ENCODE data around the gene SEPTIN5.
"Not testable (repeated sequence)": the region's sequence is repeated elsewhere in the genome, so short reads cannot be mapped to it uniquely, and the experiment has no call there.

SEPTIN5 gene

DNA sequence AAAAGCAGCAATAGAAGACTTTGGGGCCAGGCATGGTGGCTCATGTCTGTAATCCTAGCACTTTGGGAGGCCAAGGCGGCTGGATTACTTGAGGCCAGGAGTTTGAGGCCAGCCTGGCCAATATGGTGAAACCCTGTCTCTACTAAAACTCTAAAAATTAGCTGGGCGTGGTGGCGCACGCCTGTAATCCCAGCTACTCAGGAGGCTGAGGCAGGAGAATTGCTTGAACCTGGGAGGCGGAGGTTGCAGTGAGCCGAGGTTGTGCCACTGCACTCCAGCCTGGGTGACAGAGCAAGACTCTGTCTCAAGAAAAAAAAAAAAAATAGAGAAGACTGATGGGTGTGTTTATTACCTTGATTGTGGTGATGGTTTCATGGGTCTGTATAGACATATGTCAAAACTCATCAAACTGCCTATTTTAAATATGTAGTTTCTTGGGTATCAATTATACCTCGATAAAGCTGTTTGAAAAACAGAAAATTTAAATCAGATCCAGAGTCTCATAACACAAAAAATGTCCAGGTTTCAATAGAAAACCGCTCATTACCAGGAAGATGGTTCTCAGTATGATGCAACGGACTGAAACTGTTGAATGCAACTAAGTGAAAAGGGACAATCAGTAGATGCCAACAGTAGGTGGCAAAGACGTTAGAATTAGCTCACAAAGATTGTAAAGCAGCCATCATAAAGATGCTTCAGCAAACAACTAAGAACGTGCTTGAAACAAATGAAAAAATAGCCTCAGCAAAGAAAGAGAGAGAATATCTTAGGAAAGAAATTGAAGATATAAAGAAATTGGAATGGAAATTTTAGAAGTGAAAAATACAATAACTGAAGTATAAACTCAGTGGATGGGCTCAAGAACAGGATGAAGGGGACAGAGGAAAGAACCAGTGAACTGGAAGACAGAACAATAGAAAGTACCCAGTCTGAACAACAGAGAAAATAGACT, 33.1 kb upstream of the SEPTIN5 start:
- DNase-seq: no peak

DNA sequence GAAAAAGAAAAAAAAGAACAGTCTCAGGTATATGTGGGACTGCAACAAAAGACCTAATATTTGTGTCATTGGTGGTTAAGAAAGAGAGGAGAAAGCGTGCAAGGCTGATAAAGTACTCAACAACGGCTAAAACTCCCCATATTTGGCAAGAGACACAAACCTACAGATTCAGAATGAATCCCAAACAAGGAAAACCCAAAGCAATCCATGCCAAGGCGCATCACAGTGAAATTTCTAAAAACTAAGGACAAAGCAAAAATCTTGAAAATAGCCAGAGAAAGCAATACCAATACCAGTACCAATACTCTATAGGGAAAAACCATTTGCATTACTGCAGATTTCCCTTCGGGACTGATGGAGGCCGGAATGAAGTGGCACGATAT, 32.4 kb upstream of the SEPTIN5 start:
- no peak for DNase-seq

DNA sequence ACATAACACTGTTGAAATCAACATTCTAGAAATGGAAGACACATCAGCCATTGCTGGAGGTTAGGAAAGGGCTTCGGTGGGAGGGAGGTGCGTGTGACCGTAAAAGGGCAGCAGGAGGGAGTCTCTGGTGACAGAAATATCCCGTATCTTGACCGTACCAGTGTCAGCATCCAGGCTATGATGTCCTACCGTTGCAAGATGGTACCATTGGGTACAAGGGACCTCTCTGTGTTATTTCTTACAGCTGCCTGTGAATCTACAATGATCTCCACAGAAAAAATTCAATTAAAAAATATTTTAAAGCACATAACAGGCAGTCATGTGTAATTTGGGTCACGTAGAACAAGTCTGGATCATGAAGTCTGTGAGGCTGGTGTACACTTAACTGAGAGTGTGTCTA, 27.4 kb upstream of the SEPTIN5 start:
- no peak for DNase-seq

GRCh38 chr22:19687561-19688300, 26.6 kb upstream of the SEPTIN5 start:
- DNase-seq: no peak

GRCh38 chr22:19688301-19689290, 25.7 kb upstream of the SEPTIN5 start:
- no peak for DNase-seq

DNA sequence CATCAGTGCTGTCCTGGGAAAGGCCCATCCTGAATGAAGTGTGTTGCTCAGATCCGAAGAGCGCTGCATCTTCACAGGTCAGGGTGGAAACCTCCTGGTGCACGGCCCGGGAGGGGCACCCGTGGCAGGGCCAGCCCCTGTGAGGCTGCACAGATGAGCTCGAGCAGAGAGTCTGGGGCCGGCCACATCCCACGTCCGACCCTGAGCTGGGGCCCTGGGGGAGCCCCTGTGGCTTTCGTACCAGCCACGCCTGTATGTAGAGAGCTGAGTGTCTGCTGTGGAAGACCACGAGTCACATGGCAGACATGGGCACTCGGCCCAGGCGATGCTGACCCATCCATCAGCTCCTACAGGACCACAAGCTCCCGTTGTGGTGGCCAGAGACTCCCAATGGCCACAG, 24.9 kb upstream of the SEPTIN5 start:
- no peak for DNase-seq

DNA sequence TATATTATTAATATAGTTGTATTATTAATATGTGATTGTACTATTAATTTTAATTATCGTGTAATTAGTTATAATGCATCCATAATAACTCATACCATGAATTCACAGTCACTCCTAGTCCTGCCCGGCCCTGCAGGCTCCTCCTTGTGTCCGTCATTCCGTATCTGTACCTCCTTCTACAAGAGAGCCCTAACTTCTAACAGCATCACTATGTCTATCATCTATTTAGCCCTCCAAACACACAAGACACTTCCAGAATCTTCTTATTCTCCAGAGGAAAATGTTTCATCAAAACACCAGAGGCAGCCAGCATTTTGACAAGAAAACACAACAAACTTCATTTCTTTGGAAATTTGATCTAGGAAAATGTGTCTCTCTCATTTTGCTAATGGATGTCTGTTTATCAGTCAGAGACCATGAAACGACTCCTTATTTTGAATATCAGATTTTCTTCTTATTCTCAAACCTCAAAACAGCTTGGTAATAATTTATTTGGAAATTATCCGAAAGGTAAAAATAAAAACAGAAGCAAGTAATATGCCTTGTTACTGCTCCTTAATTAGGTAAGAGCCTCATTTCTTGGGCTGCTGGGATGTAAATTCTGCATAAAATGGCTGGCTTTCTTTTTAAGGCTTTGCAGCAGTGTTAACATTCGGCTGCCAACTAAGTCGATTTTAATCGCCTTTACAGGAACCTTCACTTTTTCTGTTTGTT, 23.1 kb upstream of the SEPTIN5 start:
- no peak for DNase-seq

- DNase-seq: peak; percentile 77
Measured at GRCh38 chr22:19691721-19692341, 22.5 kb upstream of the SEPTIN5 start.

DNA sequence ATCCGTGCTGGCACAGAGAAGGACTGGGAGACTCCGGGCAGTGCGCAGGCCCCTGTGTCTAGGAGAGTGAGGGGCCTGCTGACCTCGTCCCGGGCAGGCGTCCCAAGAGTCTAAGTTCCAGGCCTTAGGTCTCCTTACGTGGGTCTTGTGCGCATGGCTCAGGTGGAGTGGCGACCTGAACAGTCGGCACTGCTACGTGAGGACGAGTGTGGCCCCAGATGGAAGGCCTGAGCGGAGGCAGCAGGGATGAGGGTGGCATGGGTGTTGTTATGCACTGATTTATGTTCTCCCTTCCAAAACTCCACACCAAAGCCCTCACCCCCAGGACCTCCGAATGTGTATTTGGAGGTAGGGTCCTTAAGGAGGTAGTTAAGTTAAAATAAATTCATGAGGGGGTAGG, 20.7 kb upstream of the SEPTIN5 start:
- DNase-seq: no peak

GRCh38 chr22:19693981-19694670, 20.2 kb upstream of the SEPTIN5 start:
- no peak for DNase-seq

DNA sequence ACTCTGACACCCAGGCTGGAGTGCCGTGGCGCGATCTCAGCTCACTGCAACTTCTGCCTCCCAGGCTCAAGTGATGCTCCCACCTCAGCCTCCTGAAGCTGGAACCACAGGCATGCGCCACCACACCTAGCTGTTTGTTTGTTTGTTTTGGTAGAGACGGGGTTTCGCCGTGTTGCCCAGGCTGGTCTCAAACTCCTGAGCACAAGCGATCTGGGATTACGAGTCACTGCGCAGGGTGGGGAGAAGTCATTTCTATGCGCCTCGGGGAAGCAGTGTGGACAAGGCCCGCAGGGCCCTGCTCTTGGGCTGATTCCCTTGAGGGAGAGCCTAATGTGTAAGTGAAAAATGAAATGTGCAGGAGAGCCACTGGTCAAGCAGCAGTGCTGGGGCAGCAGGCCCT, 19.6 kb upstream of the SEPTIN5 start:
- DNase-seq: no peak

DNA sequence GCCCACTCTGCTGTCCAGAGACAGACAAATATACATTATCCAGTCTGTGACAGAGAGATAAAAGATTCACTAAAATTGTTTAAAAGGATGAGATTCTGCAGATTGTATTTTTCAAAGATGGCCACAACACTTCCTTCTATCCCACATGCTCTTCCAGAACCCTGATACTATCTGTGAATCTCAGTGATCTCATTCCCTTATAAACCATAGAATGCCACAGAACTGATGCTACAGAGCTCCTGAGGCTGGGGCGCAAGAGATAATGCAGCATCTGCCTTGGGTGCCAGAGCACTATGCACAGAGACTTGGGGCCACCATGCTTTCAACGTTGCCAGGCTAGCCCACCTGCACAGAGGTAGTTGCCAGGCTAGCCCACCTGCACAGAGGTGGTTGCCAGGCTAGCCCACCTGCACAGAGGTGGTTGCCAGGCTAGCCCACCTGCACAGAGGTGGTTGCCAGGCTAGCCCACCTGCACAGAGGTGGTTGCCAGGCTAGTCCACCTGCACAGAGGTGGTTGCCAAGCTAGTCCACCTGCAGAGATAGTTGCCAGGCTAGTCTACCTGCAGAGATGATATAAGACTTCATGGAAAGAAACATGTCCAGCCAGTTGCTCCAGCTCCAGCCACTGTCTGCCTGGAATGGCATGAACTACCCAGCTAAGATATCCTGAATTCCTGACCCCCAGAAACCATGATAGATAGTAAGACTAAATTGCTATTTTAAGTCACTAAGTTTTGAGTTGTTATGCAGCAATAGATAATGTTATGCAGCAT, 17.6 kb upstream of the SEPTIN5 start:
- no peak for DNase-seq

- not testable (repeated sequence) for DNase-seq
Measured at GRCh38 chr22:19697871-19698270, 16.4 kb upstream of the SEPTIN5 start.

DNA sequence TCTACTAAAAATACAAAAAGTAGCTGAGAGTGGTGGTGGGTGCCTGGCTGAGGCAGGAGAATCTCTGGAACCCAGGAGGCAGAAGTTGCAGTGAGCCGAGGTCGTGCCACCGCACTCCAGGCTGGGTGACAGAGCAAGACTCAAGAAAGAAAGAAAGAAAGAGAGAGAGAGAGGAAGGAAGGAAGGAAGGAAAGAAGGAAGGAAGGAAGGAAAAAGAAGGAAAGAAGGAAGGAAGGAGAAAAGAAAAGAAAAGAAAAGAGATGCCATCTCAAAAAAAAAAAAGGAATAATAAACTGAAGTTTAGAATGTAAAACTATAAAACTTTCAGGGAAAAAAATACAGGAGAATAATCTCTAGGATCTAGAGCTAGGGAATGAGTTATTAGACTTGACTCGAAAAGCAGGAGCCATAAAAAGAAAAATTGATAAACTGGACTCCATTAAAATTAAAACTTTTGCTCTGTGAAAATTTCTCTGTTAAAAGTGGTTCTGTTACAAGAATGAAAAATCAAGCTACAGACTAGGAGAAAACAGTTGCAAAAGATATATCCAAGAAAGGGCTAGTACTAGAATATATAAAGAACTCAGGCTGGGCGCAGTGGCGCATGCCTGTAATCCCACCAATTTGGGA, 13.4 kb upstream of the SEPTIN5 start:
- DNase-seq: no peak

DNA sequence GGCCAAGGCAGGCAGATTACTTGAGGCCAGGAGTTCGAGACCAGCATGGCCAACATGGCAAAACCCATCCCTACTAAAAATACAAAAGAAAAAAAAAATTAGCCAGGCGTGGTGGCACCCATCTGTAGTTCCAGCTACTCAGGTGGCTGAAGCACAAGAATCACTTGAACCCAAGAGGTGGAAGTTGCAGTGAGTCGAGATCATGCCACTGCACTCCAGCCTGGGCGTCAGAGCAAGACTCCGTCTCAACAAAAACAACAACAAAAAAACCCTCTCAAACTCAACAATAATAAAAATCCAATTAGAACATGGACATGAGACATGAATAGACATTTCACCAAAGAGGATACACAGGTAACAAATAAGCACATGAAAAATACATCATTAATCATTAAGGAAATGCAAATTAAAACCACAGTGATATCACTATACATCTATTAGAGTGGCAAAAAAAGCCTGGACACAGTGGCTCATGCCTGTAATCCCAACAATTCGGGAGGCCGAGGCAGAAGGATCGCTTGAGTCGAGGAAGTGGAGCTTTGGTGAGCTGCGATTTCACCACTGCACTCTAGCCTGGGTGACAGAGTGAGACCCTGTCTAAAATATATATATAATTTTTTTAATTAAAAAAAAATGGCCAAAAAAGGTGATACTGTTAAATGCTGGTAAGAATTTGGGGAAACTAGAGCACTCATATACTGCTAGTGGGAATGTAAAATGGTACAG, 12.7 kb upstream of the SEPTIN5 start:
- DNase-seq: no peak

DNA sequence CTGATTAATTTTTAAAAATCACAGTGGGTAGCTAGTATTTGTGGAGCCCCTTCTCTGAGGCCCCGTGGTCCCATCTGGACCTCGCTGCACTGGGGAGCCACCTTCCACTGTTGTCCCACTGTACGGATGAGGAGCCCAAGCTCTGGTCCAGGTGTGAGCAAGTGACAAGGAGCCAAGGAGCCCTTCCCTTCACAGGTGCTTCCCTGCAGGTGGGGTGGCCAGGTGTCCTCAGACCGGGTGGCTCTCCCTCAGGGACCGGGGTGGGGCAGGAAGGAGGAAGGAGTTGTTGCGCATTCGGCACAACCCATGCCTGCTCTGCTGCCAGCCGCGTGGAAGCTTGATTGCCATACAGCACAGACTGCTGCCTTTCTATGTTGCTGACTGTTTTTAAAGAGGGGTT, 10.4 kb upstream of the SEPTIN5 start:
- no peak for DNase-seq

- no peak for DNase-seq
Measured at GRCh38 chr22:19704355-19705015, 9.8 kb upstream of the SEPTIN5 start.

DNA sequence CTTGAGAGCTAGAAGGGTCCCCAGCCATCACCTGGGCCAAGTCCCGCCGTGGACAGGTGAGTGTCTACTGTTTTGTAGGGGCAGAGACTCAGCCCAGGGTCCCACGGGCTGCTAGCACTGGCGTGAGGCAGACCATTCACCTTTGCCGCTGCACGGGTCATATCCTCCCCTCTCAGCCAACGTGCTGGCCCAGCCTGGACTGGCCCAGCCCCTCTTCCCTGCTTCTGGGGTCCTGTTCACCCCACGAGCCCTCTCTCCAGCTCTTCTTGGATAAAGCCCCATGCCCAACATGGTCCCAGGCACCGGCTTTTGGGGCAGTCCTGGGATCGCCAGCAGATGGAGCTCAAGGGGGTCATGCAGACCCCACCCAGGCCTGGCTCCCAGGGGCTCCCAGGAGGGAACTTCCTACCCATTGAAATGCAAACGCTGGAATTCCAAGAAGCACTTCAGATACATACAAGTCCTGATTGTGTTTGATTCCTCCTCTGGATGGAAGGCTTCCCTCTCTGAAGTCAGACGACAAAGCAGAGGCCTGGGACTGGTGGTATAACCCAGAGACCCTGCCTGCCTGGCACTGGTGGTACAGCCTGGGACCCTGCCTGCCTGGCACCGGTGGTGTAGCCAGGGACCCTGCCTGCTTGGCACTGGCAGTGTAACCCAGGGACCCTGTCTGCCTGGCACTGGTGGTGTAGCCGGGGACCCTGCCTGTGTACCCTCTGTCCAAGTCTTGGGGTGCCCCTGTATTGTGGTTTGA, 8.9 kb upstream of the SEPTIN5 start:
- no peak for DNase-seq

All from eye (tissue), 1 donor.